GM12878 (cell line): ENCODE measurements around the gene VPS26B. TPM values are rescaled to one million over a fixed set of nuclear protein-coding genes. Genes with fewer than 3 reads are reported as not detected.

ENCODE experiments used
- ATAC-seq: fragments of 200-7000 bp; cut with Tn5 transposase; 3 replicates; pipeline ENCODE4 v1.9.1; 2020; ENCODE audit warnings: mild to moderate bottlenecking, moderate library complexity
- BruUV-seq: library from RNA; stranded (reverse); fragments of 400-500 nt; replicated peaks from 2 replicates; lab custom pipeline; 2021; lab: Mats Ljungman, UMichigan
- CTCF ChIA-PET: fragments of 300-600 bp; sonication (Branson Sonifier 250); formaldehyde crosslinking; extraction: SDS; loops from one replicate; lab custom pipeline; 2021; ENCODE audit warnings: inconsistent platforms; lab: Yijun Ruan, JAX
- POLR2A ChIA-PET: fragments of 350-600 bp; formaldehyde crosslinking; extraction: SDS; loops from one replicate; lab custom pipeline; 2021; ENCODE audit warnings: inconsistent platforms; lab: Charles Lee
- RAD21 ChIA-PET: fragments of 300-600 bp; sonication (Branson Sonifier 250); formaldehyde crosslinking; loops from one replicate; lab custom pipeline; 2023; ENCODE audit warnings: antibody characterized with exemption; ENCODE audit not compliant: unreplicated experiment; lab: Charles Lee
- SMC1A ChIA-PET: fragments of 300-600 bp; sonication (Branson Sonifier 250); formaldehyde crosslinking; loops from one replicate; lab custom pipeline; 2023; ENCODE audit not compliant: unreplicated experiment, uncharacterized antibody; lab: Charles Lee
- DNase-seq: peaks from one replicate; pipeline ENCODE4 v3.0.0-alpha.2; 2011; ENCODE audit warnings: low read depth, low spot score
- FAIRE-seq: peaks from 3 replicates; lab custom pipeline; 2011; peaks lifted over from hg19 to GRCh38; lab: Jason Lieb, UNC
- H2AFZ ChIP-seq: 2 replicates; pipeline ENCODE4 v1.6.0; 2011; ENCODE audit warnings: low read depth, low read length, control low read depth; ENCODE audit not compliant: control insufficient read depth
- H3K27ac ChIP-seq: 2 replicates; pipeline ENCODE4 v1.5.1; 2011; ENCODE audit warnings: control low read depth; ENCODE audit not compliant: control insufficient read depth, insufficient read depth
- H3K27me3 ChIP-seq, 2 experiments: replicated peaks in 1 of 2; 2 replicates each; pipeline versions ENCODE4 v1.6.0 to v1.6.1; 2011; ENCODE audit warnings: low read length in 1 of 2; ENCODE audit not compliant: control insufficient read depth in 2 of 2, insufficient read depth in 2 of 2
- H3K36me3 ChIP-seq, 2 experiments: 2 replicates each; pipeline ENCODE4 v1.5.1; 2011; ENCODE audit warnings: low read length in 1 of 2; ENCODE audit not compliant: control insufficient read depth in 2 of 2, insufficient read depth in 2 of 2
- H3K4me1 ChIP-seq: 2 replicates; pipeline ENCODE4 v1.6.1; 2011; ENCODE audit warnings: mild to moderate bottlenecking, low read length, moderate library complexity, mixed read lengths; ENCODE audit not compliant: control insufficient read depth, insufficient read depth
- H3K4me2 ChIP-seq: 2 replicates; pipeline ENCODE4 v1.6.0; 2011; ENCODE audit warnings: control low read depth; ENCODE audit not compliant: control insufficient read depth, insufficient read depth
- H3K4me3 ChIP-seq: fragments of 200-600 bp; sonication (generic); 2 replicates; pipeline ENCODE4 v1.5.1; 2016
- H3K79me2 ChIP-seq: 2 replicates; pipeline ENCODE4 v1.6.0; 2011; ENCODE audit warnings: low read length; ENCODE audit not compliant: control insufficient read depth, insufficient read depth
- H3K9ac ChIP-seq: 2 replicates; pipeline ENCODE4 v1.8.0; 2011; ENCODE audit warnings: low read length, control low read depth, mixed read lengths; ENCODE audit not compliant: control insufficient read depth, insufficient read depth
- H3K9me3 ChIP-seq: replicated peaks from 3 replicates; pipeline ENCODE4 v1.5.1; 2011; ENCODE audit warnings: mild to moderate bottlenecking, low read length; ENCODE audit not compliant: control insufficient read depth, insufficient read depth
- H4K20me1 ChIP-seq: 2 replicates; pipeline ENCODE4 v1.6.0; 2011; ENCODE audit not compliant: control insufficient read depth, insufficient read depth
- BHLHE40 ChIP-seq, 2 experiments: fragments of 450-650 bp in 1 of 2; IDR thresholded peaks; 2 replicates each; pipeline ENCODE4 v1.6.1; 2011 to 2017; ENCODE audit warnings: low read depth in 2 of 2, borderline replicate concordance in 1 of 2, improper control_type of control experiment in 1 of 2, low read length in 1 of 2, mild to moderate bottlenecking in 1 of 2
- CREB1 ChIP-seq: IDR thresholded peaks from 2 replicates; pipeline ENCODE4 v1.6.1; 2012; ENCODE audit warnings: low read depth, mild to moderate bottlenecking, inconsistent platforms
- KLF5 ChIP-seq: fragments of 450-650 bp; IDR thresholded peaks from 2 replicates; pipeline ENCODE4 v1.6.1; 2014; ENCODE audit warnings: mild to moderate bottlenecking; ENCODE audit not compliant: partially characterized antibody
- RAD21 ChIP-seq: IDR thresholded peaks from 2 replicates; pipeline ENCODE4 v1.6.1; 2011; ENCODE audit warnings: mild to moderate bottlenecking, low read depth, low read length, moderate library complexity; ENCODE audit not compliant: insufficient read depth
- RB1 ChIP-seq: fragments of 450-650 bp; formaldehyde crosslinking; IDR thresholded peaks from 2 replicates; pipeline ENCODE4 v1.6.1; 2017; ENCODE audit warnings: mild to moderate bottlenecking, borderline replicate concordance
- RFX5 ChIP-seq: IDR thresholded peaks from 2 replicates; pipeline ENCODE4 v1.6.1; 2011; ENCODE audit warnings: low read depth, low read length, improper control_type of control experiment
- SRF ChIP-seq, 2 experiments: IDR thresholded peaks; 2 replicates each; pipeline ENCODE4 v1.6.1; 2011; ENCODE audit warnings: low read depth in 2 of 2, low read length in 2 of 2, mild to moderate bottlenecking in 1 of 2, moderate library complexity in 1 of 2
- STAT1 ChIP-seq: fragments of 450-650 bp; conservative IDR thresholded peaks from 2 replicates; pipeline ENCODE4 v1.6.1; 2014; ENCODE audit warnings: antibody characterized with exemption, mild to moderate bottlenecking
- SUZ12 ChIP-seq: fragments of 200-600 bp; sonication (generic); IDR thresholded peaks from one replicate; pipeline ENCODE4 v1.6.1; 2018; ENCODE audit warnings: antibody characterized with exemption, mild to moderate bottlenecking; ENCODE audit not compliant: unreplicated experiment
- TBL1XR1 ChIP-seq: IDR thresholded peaks from 2 replicates; pipeline ENCODE4 v1.6.1; 2012; ENCODE audit warnings: low read depth, low read length, improper control_type of control experiment
- USF1 ChIP-seq: IDR thresholded peaks from 2 replicates; pipeline ENCODE4 v1.6.1; 2011; ENCODE audit warnings: borderline replicate concordance, low read depth, mild to moderate bottlenecking, moderate library complexity, mixed read lengths, low read length; ENCODE audit not compliant: insufficient read depth; ENCODE audit errors: extremely low read length
- WGBS: methylation state at CpG from one replicate; pipeline ENCODE4 v1.1.6; 2016; ENCODE audit warnings: low lambda C conversion rate; ENCODE audit not compliant: insufficient replicate concordance, insufficient coverage; ENCODE audit errors: missing lambda C conversion rate; 5-methylcytosine and 5-hydroxymethylcytosine counted together
- in situ Hi-C: fragments of 300-500 bp; cut with MboI; formaldehyde crosslinking; loops from 9 replicates; pipeline ENCODE4 v1.14.3; 2018; ENCODE audit warnings: mixed read lengths
- intact Hi-C: fragments of 100-400 bp; cut with micrococcal nuclease; formaldehyde crosslinking; loops from one replicate; pipeline ENCODE4 v1.14.2; 2022; ENCODE audit not compliant: unreplicated experiment
- polyA plus RNA-seq, 11 experiments: library from polyadenylated mRNA; depleted of rRNA in 4 of 11; unstranded in 6 of 11; stranded (reverse) in 5 of 11; fragments of >200 nt; fragmentation: Nextera tagmentation in 4 of 11; fragmentation: Illumina TruSeq in 1 of 11; extraction: Ambion mirVana in 4 of 11; extraction: Trizol in 1 of 11; gene quantifications; 1 replicate in 1 of 11; 2 replicates in 10 of 11; pipeline versions ENCODE4 v1.2.1 to v1.2.3, GENCODE V29; 2011 to 2016; ENCODE audit warnings: inconsistent platforms in 2 of 11, missing spikeins in 2 of 11, low read depth in 1 of 11
- total RNA-seq, 4 experiments: library from RNA; depleted of rRNA in 3 of 4; stranded (reverse); fragments of >200 nt in 3 of 4; fragmentation: Illumina TruSeq in 1 of 4; extraction: Trizol in 1 of 4; gene quantifications; 2 replicates each; pipeline versions ENCODE4 v1.2.1 to v1.2.3, GENCODE V29; 2013 to 2021
- TF ChIP-seq, protein P1 (sequence below): fragments of 450-650 bp; IDR thresholded peaks from 2 replicates; pipeline ENCODE4 v1.6.1; 2014; ENCODE audit warnings: mild to moderate bottlenecking
- TF ChIP-seq, protein P2 (sequence below): fragments of 450-650 bp; IDR thresholded peaks from 2 replicates; pipeline ENCODE4 v1.6.1; 2016; ENCODE audit warnings: mild to moderate bottlenecking

The VPS26B gene
- total and polyA plus RNA-seq, 10 of the 15 experiments (the other 5 are each of a cell fraction or from before 2014, with no cell fraction given): 1.6 to 26.9 (median 13.3) TPM

- no TSS peak for BruUV-seq
- POLR2A ChIA-PET: no interaction called here
- FAIRE-seq: no peak
Measured at GRCh38 chr11:134290646-134291045, 66.2 kb downstream of the VPS26B start.

More at GRCh38 chr11:134290646-134291045, 66.2 kb downstream of the VPS26B start:
- H3K27ac ChIP-seq: no peak overlapping the region
- H3K9ac ChIP-seq: no peak overlapping the region
- intact Hi-C loops (no loop called here), in situ Hi-C loops (no loop called here)
- H3K36me3 ChIP-seq: no peaks in the 10 kb centered on the region
- DNase-seq (no peak), ATAC-seq (no peak)
- H4K20me1 ChIP-seq: no peaks in the 10 kb centered on the region
- no peaks in the 10 kb centered on the region for H3K9me3 ChIP-seq
- no peaks in the 10 kb centered on the region for H3K79me2 ChIP-seq
- RAD21 ChIA-PET: no interaction called here
- no peak overlapping the region for H2AFZ ChIP-seq
- H3K27me3 ChIP-seq: peaks cover 0 to 2% of the 10 kb centered on the region in 2 experiments; a peak in 1 of 4 replicates
- no peak overlapping the region for H3K4me2 ChIP-seq
- WGBS: 27% methylated on average over 7 of the region's 7 CpGs
- no peaks in the 10 kb centered on the region for H3K4me1 ChIP-seq
- SMC1A ChIA-PET: no interaction called here
- no peak overlapping the region for H3K4me3 ChIP-seq
- CTCF ChIA-PET: interaction anchor here (0.5 kb wide), 1 partner anchor 79 kb away, joined by 3 read pairs; no protein-coding TSS in a partner anchor
- TF ChIP-seq SUZ12 (no peak), BHLHE40 (IDR thresholded peaks at IDR 0.05; ENCODE audit: borderline replicate concordance in 1 of 2, low read depth in 2 of 2, low read length in 1 of 2) (no peak), RFX5 (no peak), STAT1 (no peak), RAD21 (no peak), TBL1XR1 (no peak), RB1 (no peak), KLF5 (no peak), SRF (IDR thresholded peaks at IDR 0.05; ENCODE audit: low read depth in 2 of 2, low read length in 2 of 2) (no peak), CREB1 (no peak), USF1 (no peak)
- TF ChIP-seq, protein P1, sequence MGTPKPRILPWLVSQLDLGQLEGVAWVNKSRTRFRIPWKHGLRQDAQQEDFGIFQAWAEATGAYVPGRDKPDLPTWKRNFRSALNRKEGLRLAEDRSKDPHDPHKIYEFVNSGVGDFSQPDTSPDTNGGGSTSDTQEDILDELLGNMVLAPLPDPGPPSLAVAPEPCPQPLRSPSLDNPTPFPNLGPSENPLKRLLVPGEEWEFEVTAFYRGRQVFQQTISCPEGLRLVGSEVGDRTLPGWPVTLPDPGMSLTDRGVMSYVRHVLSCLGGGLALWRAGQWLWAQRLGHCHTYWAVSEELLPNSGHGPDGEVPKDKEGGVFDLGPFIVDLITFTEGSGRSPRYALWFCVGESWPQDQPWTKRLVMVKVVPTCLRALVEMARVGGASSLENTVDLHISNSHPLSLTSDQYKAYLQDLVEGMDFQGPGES: no peak
- TF ChIP-seq, protein P2, sequence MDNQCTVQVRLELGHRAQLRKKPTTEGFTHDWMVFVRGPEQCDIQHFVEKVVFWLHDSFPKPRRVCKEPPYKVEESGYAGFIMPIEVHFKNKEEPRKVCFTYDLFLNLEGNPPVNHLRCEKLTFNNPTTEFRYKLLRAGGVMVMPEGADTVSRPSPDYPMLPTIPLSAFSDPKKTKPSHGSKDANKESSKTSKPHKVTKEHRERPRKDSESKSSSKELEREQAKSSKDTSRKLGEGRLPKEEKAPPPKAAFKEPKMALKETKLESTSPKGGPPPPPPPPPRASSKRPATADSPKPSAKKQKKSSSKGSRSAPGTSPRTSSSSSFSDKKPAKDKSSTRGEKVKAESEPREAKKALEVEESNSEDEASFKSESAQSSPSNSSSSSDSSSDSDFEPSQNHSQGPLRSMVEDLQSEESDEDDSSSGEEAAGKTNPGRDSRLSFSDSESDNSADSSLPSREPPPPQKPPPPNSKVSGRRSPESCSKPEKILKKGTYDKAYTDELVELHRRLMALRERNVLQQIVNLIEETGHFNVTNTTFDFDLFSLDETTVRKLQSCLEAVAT: no peak
- TF ChIP-seq, all 136 proteins: peak for 0
